Spinal cord (tissue), 10 donors: ENCODE measurements around the gene FASTKD3. TPM values are rescaled to one million over a fixed set of nuclear protein-coding genes. Genes with fewer than 3 reads are reported as not detected.

ENCODE experiments used
- DNase-seq, 6 donors: peaks; one replicate each; pipeline versions ENCODE4 v3.0.0 to v3.0.0-alpha.2; 2013 to 2015; ENCODE audit warnings: low spot score in 6 of 6, low read depth in 4 of 6
- H3K27ac ChIP-seq: one replicate; pipeline ENCODE4 v1.5.1; 2013; ENCODE audit warnings: low read depth, low read length, control low read depth
- H3K27me3 ChIP-seq: one replicate; pipeline ENCODE4 v1.6.1; 2013; ENCODE audit warnings: low read length; ENCODE audit not compliant: control insufficient read depth, insufficient read depth
- H3K36me3 ChIP-seq: one replicate; pipeline ENCODE4 v1.6.1; 2013; ENCODE audit warnings: low read length; ENCODE audit not compliant: control insufficient read depth, insufficient read depth
- H3K4me1 ChIP-seq: one replicate; pipeline ENCODE4 v1.6.1; 2013; ENCODE audit warnings: low read length; ENCODE audit not compliant: control insufficient read depth, insufficient read depth
- H3K4me3 ChIP-seq: one replicate; pipeline ENCODE4 v1.5.1; 2013; ENCODE audit warnings: low read depth, low read length, control low read depth
- H3K9me3 ChIP-seq: one replicate; pipeline ENCODE4 v1.6.1; 2013; ENCODE audit warnings: low read length; ENCODE audit not compliant: control insufficient read depth, insufficient read depth
- WGBS: methylation state at CpG from one replicate; pipeline ENCODE4 v1.1.5; 2013; ENCODE audit warnings: missing lambda C conversion rate; ENCODE audit not compliant: insufficient coverage; 5-methylcytosine and 5-hydroxymethylcytosine counted together
- polyA plus RNA-seq, 2 donors: library from polyadenylated mRNA; unstranded; fragments of 120-200 nt; gene quantifications; one replicate each; pipeline ENCODE4 v1.2.1, GENCODE V29; 2013; ENCODE audit not compliant: insufficient read length in 2 of 2
- total RNA-seq, 2 donors: library from RNA; depleted of rRNA in 1 of 2; stranded (reverse); fragments of 120-200 nt in 1 of 2; fragments of >200 nt in 1 of 2; gene quantifications; one replicate each; pipeline versions ENCODE4 v1.2.3 to v1.2.4, GENCODE V29; 2013 to 2014
- donor health status: healthy.

FASTKD3 gene
- total and polyA plus RNA-seq, 4 donors: 11.8 to 25.7 (median 17.7) TPM

DNA sequence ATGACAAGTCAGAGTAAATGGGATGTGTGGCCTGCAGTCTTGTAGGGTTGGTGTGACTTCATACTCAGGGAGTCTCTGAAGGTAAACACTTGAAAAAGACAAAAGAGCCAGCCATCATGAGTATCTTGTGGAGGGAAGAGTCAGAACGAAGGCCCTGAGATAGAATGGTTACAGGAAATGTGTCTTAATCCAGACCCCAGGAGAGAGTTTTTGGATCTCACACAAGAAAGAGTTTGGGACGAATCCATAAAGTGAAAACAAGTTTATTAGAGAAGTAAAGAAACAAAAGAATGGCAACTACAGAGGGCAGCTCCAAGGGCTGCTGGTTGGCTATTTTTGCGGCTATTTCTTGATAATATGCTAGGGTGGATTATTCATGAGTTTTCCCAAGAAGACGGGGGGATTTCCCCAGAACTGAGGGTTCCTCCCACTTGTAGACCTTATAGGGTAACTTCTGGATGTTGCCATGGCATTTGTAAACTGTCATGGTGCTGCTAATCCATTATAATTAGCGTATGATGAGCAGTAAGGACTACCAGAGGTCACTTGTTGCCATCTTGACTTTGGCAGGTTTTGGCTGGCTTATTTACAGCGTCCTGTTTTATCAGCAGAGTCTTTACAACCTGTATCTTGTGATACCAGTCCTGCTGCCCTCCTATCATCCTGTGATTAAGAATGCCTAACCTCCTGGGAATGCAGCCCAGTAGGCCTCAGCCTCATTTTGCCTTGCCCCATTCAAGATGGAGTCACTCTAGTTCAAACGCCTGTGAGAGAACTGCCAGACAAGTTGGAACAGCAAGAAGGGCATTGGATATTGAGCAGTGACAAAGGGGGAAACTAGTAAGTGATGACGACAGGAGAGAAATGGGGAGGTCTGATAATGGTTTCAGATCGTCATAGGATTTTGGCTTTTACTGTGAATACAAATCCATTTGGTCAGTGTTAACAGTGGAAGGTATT lies 34.1 kb upstream of the FASTKD3 start:
- H3K27me3 ChIP-seq: no peaks in the 10 kb centered on the region
- H3K4me1 ChIP-seq: no peaks in the 10 kb centered on the region
- 94% methylated on average over 9 of the region's 9 CpGs for WGBS
- H3K27ac ChIP-seq: no peak overlapping the region
- peaks cover 20% of the 10 kb centered on the region for H3K36me3 ChIP-seq
- DNase-seq: no peak
- H3K4me3 ChIP-seq: no peak overlapping the region
- no peaks in the 10 kb centered on the region for H3K9me3 ChIP-seq

DNA sequence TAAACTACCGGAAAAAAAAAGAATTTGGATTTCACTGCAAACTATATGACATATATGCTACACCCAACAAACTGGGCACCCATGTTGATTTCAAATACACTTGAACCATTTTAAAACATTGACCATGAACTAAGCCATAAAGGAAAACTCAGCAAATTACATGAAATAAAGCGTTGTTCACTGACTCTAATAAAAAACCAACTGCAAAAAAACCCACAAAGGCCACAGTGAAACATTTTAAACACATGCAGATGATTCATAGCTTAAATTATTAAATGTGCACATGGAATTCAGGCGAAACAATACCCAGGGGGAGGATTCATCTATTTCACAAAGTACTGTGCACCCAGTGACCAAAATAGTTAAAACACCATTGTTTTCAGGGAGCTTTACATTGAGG lies 33.4 kb upstream of the FASTKD3 start:
- WGBS: 100% methylated on average over 1 of the region's 3 CpGs
- H3K9me3 ChIP-seq: no peaks in the 10 kb centered on the region
- H3K4me1 ChIP-seq: no peaks in the 10 kb centered on the region
- H3K27me3 ChIP-seq: no peaks in the 10 kb centered on the region
- H3K27ac ChIP-seq: no peak overlapping the region
- peaks cover 20% of the 10 kb centered on the region for H3K36me3 ChIP-seq
- H3K4me3 ChIP-seq: no peak overlapping the region
- DNase-seq: no peak

DNA sequence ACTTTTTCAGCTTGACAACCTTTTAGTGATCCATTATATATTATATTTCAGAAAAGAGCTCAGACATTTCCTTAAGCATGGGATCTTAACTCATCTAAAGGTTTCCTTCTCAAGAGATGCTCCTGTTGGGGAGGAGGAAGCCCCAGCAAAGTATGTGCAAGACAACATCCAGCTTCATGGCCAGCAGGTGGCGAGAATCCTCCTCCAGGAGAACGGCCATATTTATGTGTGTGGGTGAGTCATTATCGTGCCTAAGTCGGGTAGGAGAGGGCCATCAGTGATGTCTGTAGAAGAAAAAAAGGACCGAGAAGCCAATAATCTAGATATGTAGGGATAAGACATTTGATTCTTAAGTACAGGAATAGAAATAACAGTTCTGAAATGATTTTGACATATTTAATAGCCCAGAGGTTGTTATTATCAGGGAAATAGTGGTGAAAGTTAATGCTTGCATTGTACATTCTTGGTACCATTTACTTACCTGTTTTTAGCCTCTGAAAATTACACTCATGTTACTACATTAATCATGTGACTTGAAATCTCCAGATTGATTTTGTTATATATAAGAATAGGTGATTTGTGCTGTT lies 28.3 kb upstream of the FASTKD3 start:
- no peak overlapping the region for H3K27ac ChIP-seq
- 82% methylated on average over 5 of the region's 5 CpGs for WGBS
- no peak overlapping the region for H3K4me3 ChIP-seq
- no peaks in the 10 kb centered on the region for H3K27me3 ChIP-seq
- H3K9me3 ChIP-seq: no peaks in the 10 kb centered on the region
- peaks cover 25% of the 10 kb centered on the region for H3K36me3 ChIP-seq
- peak in 1 of 6 donors; percentile 68 for DNase-seq
- H3K4me1 ChIP-seq: no peaks in the 10 kb centered on the region

DNA sequence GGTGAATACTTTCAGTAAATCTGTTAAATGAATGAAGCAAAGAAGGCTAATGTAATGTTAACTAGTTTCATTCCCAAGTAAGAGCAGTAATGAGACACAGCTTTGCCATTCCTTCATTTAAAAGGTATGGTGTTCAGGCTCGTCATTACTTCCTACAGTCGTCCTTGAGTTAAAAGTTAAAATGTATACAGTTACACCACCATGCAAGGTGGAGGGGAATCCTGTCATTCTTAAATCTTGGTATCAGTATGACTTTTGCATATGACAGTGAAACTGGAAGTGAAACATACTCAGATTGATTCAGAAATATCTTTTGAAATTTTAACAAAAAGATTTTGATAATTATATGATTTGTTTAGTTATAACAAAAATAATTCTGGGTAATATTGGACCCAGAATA lies 26.0 kb upstream of the FASTKD3 start:
- WGBS: no CpG with 5 or more reads among the region's 2 CpGs
- H3K9me3 ChIP-seq: no peaks in the 10 kb centered on the region

DNA sequence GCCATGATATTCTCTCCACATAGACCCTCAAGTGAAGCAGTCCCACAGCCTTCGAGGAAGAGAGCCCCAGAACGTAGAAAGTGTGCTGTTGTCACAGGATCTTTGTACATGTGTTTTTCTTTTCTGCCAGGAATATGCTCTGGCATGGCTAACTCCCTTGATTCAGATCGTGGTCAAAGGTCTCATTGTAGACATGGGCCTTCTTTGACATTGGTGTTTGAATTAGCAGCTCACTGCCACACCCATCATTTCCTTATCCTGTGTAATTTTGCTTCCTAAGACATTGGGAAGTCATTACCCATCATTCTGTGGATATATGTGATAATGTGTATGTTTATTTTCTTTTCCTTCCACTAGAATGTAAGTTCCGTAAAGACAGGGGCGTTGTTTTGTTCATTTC lies 25.6 kb upstream of the FASTKD3 start:
- no peaks in the 10 kb centered on the region for H3K4me1 ChIP-seq
- no peak overlapping the region for H3K4me3 ChIP-seq
- peaks cover 31% of the 10 kb centered on the region for H3K36me3 ChIP-seq
- no CpG with 5 or more reads among the region's 5 CpGs for WGBS
- DNase-seq: no peak
- no peaks in the 10 kb centered on the region for H3K27me3 ChIP-seq
- H3K27ac ChIP-seq: no peak overlapping the region
- H3K9me3 ChIP-seq: no peaks in the 10 kb centered on the region

More for the DNA sequence above, 26.0 kb upstream of the FASTKD3 start:
- DNase-seq: no peak
- Histone ChIP-seq H3K4me1 (no peaks in the 10 kb centered on the region), H3K27me3 (no peaks in the 10 kb centered on the region), H3K36me3 (peaks cover 30% of the 10 kb centered on the region), H3K4me3 (no peak overlapping the region), H3K27ac (no peak overlapping the region)

DNA sequence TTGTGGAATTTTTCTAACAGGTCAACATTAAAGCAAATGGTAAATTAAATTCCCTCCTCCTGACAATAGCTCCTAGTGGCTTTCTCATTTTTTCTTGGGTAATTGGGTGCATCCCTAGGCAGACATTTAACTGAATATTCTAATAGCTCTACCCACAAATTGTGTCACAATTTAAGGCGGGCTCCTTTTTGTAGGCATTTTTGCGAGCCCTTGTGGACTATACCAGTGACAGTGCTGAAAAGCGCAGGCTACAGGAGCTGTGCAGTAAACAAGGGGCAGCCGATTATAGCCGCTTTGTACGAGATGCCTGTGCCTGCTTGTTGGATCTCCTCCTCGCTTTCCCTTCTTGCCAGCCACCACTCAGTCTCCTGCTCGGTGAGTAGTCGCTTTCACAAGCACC lies 20.1 kb upstream of the FASTKD3 start:
- Histone ChIP-seq H3K4me1 (no peaks in the 10 kb centered on the region), H3K36me3 (peaks cover 20% of the 10 kb centered on the region), H3K9me3 (no peaks in the 10 kb centered on the region), H3K27ac (no peak overlapping the region), H3K27me3 (no peaks in the 10 kb centered on the region), H3K4me3 (no peak overlapping the region)
- DNase-seq: peak in 1 of 6 donors; percentile 92
- WGBS: 71% methylated on average over 8 of the region's 9 CpGs

DNA sequence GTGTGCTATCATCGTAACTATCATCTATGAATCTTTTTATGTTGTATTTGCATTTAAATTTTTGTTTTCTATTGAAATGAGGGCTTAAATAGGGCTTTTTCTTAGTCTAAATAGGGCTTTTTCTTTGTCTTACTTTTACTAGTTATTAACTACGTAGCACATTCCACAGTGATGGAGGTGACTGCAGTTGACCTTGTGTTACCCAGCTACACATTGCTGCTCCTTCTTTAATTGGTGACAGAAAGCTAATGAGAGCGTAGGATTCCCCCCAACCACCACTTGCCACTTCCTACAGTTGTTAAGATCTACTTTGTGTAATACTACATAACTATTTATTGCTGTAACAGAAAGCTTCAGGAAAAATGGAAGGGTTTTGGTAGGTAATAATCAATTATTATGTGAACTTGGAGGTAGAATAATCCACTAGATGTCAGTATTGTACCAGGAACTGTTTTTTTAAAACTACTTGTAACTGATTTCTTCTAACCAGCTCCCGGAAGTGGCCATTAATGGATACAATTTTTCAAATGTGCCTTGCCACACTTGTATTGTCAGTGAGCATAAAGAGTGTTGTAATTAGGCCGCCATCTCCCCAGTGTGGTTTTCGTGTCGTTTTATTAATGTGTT lies 18.1 kb upstream of the FASTKD3 start:
- H3K36me3 ChIP-seq: peaks cover 26% of the 10 kb centered on the region
- H3K27ac ChIP-seq: no peak overlapping the region
- no peaks in the 10 kb centered on the region for H3K27me3 ChIP-seq
- no peaks in the 10 kb centered on the region for H3K9me3 ChIP-seq
- no peak overlapping the region for H3K4me3 ChIP-seq
- no peaks in the 10 kb centered on the region for H3K4me1 ChIP-seq
- peak in 2 of 6 donors; percentile 72 to 93 for DNase-seq
- no CpG with 5 or more reads among the region's 7 CpGs for WGBS

DNA sequence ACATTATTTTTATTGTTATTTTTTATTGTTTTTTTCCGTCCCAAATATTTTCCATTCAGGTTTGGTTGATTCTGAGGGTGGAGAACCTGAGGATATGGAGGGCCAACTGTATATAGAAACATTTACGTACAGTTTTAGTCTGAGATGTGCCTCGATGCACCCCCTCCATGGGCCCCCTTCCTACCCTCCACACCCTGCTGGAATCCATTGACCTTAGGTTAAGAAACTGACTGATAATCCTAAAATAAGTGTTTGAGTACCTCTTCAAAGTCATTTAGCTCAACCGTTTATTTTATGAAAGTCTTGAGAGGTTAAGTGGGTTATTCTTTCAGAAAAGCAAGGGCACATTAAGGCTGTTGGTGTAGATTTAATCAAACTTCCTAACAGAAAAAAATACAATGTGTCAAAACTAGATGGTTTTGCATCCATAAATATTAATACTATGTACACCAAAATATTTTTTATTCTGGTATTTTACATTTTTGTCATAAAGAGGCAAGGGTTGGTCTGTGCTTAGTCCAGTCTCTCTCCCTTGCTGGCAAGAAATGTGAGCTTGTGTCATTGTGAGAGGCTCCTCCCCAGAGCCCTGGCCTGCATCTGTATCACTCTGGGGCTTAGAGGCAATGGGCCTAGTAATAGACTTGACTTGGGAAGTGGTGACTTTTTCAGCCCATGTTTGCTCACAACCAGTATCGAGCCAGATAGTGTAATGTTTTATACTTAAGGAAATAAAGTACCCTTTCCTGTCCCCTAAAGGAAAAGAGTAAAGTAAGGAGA lies 15.8 kb upstream of the FASTKD3 start:
- H3K27me3 ChIP-seq: no peaks in the 10 kb centered on the region
- no peak overlapping the region for H3K27ac ChIP-seq
- H3K4me1 ChIP-seq: no peaks in the 10 kb centered on the region
- no peaks in the 10 kb centered on the region for H3K9me3 ChIP-seq
- H3K36me3 ChIP-seq: peaks cover 28% of the 10 kb centered on the region
- no peak overlapping the region for H3K4me3 ChIP-seq
- WGBS: no CpG with 5 or more reads among the region's 5 CpGs
- DNase-seq: no peak

DNA sequence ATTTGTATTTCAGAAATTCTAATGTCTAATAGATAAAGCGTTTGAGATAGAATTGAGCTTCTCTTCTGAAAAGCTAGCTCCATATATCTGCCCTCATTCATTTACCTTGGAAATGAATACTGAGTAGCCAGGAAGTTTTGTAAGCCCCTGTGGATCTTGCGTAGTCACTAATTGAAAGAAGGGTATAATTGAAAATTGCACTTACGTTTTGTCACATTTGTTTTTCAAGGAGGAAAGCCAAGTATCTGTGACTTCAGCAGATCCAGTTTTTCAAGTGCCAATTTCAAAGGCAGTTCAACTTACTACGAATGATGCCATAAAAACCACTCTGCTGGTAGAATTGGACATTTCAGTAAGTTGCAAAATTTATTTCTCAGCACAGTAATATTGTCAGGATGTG lies 14.1 kb upstream of the FASTKD3 start:
- Histone ChIP-seq H3K4me3 (no peak overlapping the region), H3K36me3 (peaks cover 27% of the 10 kb centered on the region), H3K4me1 (no peaks in the 10 kb centered on the region), H3K27ac (no peak overlapping the region), H3K27me3 (no peaks in the 10 kb centered on the region), H3K9me3 (no peaks in the 10 kb centered on the region)
- 100% methylated on average over 1 of the region's 4 CpGs for WGBS
- DNase-seq: no peak
